COLO668 (cell line): ENCODE data around the gene HYAL1.
A peak's percentile ranks its signal among the peaks of the same experiment; 100 is the strongest.
"Not testable (repeated sequence)": the region's sequence is repeated elsewhere in the genome, so short reads cannot be mapped to it uniquely, and the experiment has no call there.

Experiments used
- DNase-seq: peaks from one replicate; lab custom pipeline; 2025; ENCODE audit not compliant: unreplicated experiment; lab: John Stamatoyannopoulos, UW

The HYAL1 gene

DNA sequence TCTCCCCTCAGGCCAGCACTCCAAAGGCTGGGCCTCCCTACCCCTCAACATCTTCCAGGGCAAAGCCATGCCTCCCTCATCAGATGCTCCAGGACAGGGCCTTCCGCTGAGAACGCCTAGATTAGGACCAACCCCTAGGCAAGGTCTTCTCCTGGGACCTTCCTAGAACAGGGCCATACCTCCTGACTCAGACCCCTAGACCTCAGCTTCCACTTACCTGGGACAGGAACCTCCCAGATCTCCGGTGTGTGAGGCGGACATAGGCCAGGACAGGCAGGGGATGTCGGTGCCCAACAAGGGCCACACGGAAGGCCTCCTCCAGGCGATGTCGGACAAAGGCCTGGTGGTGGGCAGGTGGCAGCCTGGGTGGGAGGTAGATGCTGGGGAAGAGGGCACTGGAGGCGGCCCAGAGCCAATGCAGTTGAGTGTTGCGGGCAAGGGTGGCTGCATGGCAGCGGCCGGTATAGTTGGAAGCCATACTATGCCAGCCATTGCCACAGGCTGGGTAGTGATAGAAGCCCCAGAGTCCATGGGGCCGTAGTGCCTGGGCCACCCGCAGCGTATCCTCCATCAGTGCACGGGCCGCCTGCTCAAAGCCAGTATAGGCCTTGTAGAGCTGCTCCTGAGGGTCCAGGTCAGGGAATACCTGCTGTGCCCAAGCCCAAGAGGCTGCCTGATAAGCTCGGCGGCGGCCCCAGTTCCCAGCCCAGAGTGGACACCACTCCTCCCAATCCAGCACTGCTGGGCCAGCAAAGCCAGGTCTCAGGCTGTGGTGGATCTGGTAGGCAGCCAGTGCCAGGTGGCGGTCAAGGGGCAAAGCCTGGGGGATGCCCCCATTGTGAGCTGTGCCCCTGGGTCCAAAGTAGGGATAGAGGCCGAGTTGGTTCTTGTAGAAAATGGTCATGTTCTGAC is 8.6 kb downstream of the HYAL1 start:
- no peak for DNase-seq

DNA sequence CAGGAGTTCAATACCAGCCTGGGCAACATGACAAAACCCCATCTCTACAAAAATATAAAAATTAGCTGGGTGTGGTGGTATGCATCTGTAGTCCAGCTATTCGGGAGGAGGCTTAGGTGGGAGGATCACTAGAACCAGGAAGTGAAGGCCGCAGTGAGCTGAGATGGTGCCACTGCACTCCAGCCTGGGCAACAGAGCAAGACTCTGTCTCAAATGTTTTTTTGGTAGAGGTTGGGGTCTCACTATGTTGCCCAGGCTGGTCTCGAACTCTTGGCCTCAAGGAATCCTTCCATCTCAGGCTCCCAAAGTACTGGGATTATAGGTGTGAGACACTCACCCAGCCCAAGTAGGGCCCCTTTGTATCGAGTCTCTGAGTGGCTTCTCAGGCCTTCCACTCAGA is 9.3 kb downstream of the HYAL1 start:
- DNase-seq: no peak

DNA sequence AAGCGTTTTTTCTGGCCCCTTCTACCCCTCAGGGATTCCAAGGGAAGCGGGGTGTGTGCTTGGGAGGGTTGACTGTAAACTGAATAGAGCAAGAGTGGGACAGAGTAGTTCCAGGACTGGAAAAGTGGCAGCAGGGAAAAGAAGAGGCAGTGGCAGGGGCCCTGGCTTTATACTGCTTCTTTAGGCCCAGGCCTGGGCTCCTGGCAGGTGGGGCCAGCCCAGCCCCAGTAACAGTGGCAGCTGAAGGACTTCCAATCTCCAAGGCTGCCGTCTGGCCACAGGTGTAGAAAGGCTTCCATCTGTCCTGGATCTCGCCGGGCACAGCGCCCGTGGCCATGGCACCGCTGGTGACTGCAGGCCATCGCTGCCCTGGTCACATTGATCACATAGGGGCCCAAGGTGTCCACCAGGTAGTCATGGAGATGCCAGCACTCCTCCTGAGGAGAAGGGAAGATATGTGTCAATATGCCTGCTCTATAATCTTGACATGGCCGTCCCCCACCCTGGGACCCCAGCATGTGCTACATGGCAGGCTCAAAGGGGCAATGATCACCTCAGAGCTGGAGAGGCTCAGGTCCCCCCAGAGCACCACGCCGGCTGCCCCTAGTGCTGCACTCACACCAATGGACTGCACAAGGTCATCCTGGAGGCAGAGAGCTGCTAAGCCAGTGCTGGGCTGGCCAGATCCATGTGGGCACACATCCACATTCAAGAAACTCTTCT is 10.1 kb downstream of the HYAL1 start:
- DNase-seq: no peak

DNA sequence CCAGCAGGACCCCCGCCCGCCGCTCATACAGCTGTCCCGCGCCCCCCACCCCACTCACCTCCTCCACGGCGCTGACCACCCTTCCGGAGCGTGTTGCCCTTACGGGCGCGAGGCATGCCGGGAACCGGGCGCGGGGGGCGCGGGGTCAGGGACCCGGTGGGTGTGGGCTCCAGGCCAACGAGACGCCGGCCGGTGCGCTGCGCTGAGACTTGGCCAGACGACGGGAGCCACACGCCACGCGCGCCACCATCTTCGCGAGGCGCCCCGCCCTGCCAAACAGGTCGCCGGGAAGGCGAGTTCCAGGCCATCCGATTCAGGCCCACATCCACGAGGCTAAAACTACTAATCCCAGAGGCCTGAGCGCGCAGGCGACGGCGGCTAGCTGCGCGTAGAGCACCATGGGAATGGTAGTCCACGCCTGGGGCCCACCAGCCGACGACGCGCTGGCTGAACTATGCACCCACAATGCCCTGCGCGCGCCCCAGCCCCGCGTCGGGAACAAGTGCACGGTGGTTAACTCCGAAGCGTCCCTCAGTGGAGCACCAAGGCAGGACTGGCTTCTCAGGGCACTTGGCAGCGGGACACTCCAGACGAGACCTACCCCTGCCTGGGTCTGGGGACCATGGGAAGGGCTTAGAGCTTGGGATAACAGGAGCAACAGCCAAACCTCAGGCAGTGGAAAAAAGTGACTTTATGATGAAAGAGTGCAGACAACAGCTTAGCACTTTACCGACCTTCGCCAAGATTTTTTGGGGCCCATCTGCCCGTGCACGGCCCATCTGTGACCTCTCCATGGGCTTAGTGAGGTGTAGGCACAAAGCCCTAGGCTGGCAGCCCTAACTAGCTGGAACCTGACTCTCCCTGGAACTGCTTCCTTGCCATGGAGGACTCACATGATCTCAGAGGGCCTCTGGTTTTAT is 11.0 kb downstream of the HYAL1 start, which contains the start of gene IFRD2:
IFRD2 (minus strand) TSS at position 271 of the 920 bp plus-strand sequence; CDS start at position 116, 155 bp downstream.
- DNase-seq: peak; percentile 95

GRCh38 chr3:50290161-50290641 is 13.2 kb downstream of the HYAL1 start:
- DNase-seq: no peak

DNA sequence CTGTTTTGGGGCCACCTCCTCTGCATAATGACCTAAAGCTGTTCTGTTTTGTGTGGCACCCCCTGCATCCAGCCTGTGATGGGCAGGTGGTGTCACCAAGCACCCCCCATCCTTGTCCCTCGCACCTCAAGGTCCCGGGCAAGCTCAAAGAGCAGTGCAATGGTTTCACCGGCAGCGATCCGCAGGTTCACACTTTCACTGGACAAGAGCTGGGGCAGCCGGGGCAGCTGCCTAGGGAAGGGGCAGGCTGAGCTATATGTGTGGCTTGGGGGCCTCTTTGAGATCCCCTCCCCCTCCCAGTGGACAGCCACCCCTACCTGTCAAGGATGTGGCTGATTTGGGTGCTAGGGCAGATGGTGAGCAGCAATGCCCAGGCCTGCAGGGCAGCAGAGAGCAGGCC is 14.2 kb downstream of the HYAL1 start:
- DNase-seq: no peak

DNA sequence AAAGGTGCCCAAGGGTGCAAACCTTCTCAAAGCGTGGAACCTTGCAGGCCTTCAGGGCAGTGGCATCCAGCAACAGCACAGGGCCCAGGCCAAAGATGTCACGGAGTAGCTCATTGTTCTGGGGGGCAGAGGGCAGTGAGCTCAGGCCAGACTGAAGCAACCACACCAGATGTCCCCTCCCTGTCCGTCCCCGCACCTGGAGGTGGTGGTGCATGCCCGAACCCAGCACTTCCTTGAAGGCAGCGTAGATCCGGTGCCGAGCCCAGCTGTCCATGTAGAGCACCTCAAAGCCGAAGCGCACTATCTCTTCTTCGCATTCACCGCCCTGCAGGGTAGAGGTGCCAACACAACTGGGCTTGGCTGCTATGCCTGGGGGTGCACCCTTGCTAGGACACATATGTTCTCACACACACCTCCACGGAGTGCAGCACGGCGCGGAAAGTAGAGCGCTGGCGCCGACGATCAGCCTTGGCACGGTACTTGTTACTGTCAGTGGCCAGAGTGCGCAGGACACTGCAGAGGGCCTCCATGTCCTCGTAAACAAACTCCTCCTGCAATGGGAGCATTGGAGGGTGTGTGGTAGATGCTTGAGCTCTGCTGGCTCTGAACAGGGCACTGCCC is 14.9 kb downstream of the HYAL1 start:
- no peak for DNase-seq

DNA sequence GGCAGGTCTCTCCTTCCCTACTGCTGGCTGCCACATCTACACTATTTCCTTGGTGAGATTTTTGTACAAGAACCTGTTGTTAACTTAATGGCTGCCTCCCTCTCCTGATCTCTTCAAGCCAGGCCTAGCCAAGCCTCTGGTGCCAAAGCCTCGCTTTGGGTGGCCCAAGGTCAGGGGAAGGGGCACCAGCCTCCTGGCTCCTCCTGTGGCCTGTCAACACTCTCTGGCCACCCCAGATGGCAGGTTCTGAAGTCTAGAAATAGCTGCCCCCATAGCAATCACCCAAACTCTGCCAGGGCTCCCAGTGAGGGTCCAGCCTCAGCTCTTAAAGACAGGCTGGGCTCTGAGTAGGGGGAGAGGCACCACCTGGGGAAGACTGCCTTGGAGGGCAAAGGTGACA is 16.1 kb downstream of the HYAL1 start:
- DNase-seq: no peak

GRCh38 chr3:50286322-50287227 is 16.8 kb downstream of the HYAL1 start:
- DNase-seq: no peak

GRCh38 chr3:50284121-50284520 is 19.3 kb downstream of the HYAL1 start:
- DNase-seq: not testable (repeated sequence)

GRCh38 chr3:50279255-50280016 is 23.9 kb downstream of the HYAL1 start:
- no peak for DNase-seq

- no peak for DNase-seq
Observed at GRCh38 chr3:50278880-50279224, 24.5 kb downstream of the HYAL1 start, which contains the start of gene LSMEM2. Gene LSMEM2 (plus strand): TSS chr3:50279087. CDS start chr3:50279114, 27 bp downstream.

GRCh38 chr3:50278123-50278879 is 25.1 kb downstream of the HYAL1 start:
- no peak for DNase-seq

GRCh38 chr3:50276762-50277101 is 26.6 kb downstream of the HYAL1 start:
- no peak for DNase-seq

- no peak for DNase-seq
Observed at GRCh38 chr3:50275996-50276761, 27.2 kb downstream of the HYAL1 start.

- no peak for DNase-seq
Observed at GRCh38 chr3:50275141-50275995, 28.0 kb downstream of the HYAL1 start.
